Pons (tissue), 1 donor: ENCODE results near the gene CHRNB1.

Source experiments
- DNase-seq: peaks from one replicate; pipeline ENCODE4 v3.0.0-alpha.2; 2016; ENCODE audit warnings: low spot score

The CHRNB1 gene, protein sequence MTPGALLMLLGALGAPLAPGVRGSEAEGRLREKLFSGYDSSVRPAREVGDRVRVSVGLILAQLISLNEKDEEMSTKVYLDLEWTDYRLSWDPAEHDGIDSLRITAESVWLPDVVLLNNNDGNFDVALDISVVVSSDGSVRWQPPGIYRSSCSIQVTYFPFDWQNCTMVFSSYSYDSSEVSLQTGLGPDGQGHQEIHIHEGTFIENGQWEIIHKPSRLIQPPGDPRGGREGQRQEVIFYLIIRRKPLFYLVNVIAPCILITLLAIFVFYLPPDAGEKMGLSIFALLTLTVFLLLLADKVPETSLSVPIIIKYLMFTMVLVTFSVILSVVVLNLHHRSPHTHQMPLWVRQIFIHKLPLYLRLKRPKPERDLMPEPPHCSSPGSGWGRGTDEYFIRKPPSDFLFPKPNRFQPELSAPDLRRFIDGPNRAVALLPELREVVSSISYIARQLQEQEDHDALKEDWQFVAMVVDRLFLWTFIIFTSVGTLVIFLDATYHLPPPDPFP

DNA sequence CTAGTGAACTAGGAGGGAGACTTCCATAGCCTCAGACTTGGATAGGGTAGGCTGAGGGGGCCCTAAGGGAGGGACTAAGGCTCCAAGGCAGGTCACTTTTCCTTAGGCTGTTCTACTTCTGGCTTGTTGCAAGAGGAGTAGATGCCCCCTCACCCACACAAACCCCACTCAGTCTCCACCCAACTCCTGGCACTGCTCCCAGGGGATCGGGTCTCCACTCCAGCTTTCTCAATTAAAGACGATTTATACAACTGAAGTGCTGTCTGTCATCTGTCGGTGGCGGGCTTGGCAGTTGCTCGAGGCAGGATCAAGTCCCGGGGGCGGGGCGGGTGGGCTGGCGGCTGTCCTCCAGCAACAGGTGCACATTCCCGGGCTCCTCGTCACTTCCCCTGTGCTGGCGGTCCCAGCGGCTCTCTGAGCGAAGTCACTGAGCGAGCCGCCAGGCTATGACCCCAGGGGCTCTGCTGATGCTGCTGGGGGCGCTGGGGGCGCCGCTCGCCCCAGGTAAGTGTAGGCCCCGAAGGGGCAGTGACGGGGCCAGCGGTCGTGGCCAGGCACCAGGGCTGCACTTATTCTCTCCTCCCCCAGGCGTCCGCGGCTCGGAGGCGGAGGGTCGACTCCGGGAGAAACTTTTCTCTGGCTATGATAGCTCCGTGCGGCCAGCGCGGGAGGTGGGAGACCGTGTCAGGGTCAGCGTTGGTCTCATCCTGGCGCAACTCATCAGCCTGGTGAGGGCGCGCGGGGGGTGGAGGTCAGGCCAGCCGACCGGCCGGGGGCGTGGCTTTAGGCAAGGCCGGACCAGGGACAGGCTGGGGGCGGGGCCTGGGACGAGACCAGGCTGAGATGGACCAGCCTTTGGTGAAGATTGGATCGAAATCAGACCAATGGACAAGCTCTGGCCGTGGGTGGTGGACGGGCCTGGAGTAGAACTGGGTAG lies at the start of gene CHRNB1:
Gene CHRNB1, plus strand, starts transcription at position 380 of the 937 bp plus-strand sequence. Its CDS starts 67 bp downstream, at position 447.
- DNase-seq = peak; percentile 66

DNA sequence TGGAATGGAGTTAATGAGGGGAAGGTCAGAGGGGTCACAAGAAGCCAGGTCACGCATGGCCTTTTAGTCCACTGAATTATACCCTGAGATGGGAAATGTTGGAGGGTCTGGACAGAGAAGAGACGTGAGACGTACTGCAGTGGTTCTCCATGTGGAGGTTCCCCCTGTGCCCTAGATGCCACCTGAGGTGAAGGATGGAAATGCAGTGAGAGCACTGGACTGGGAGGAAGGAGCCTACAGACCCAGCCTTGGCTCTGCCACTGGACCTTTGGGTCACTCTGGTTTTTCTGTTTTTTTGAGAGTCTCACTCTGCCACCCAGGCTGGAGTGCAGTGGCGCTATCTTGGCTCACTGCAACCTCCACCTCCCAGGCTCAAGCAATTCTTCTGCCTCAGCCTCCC lies 48.7 kb upstream of the CHRNB1 start:
- DNase-seq = no peak

DNA sequence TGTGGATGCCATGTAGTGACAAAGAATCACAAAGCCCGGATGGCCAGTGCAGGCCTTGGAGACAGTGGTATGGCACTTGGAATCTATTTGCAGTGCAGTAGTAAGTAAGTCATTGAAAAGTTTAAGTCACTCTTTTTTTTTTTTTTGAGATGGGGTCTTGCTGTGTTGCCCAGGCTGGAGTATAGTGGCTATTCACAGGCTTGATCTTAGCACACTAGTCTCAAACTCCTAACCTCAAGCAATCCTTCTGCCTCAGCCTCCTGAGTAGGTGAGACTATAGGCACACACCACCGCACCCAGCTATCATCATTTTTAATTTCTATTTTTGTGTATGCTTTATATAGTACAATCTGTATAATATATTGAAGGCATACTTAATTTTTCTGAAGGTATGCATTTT lies 46.2 kb upstream of the CHRNB1 start:
- DNase-seq = no peak

DNA sequence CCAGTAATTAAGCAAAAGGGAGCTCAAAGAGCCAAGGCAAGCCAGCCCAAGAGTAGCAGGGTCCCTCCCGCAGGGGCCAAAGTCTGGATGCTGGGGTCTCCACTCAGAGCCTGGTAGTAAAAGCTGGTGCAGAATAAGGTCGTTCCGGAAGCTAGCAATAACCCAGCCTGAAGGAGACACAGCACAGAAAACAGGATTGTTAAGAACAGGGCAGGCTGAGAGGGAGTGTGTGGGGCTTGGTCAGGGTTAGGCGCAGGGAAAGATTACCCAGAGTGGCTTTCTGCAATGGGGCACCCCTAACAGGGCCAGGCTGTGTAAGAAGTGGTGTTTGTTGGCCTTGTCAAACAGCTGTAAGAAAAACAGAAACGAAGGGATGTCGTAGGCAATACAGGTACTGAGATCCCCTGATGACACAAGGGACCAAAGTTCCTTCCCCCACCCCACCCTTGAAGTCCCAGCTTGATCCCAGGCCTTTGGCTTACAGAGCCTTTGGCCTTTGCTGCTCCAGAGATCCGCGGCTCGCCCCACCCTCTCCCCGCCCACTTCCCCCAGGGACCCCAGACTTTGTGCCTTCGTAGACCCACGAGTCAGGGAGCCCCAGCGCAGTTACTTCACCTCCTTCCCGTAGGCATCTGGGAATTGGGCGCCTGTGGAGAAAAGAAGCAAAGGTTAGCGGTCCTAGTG lies 41.7 kb upstream of the CHRNB1 start:
- no peak for DNase-seq

DNA sequence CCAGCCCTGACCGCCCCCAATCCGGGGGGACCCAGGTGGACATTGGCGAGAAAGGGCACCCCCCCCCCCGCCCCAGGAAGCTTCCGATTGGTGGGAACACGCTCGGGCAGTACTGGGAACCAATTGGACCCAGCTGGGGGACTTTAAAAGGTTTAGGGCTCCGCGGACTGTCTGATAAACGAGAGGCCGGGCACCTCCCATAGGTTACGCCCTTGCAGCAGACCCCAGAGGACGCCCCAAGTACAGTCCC lies 41.2 kb upstream of the CHRNB1 start:
- DNase-seq = no peak

DNA sequence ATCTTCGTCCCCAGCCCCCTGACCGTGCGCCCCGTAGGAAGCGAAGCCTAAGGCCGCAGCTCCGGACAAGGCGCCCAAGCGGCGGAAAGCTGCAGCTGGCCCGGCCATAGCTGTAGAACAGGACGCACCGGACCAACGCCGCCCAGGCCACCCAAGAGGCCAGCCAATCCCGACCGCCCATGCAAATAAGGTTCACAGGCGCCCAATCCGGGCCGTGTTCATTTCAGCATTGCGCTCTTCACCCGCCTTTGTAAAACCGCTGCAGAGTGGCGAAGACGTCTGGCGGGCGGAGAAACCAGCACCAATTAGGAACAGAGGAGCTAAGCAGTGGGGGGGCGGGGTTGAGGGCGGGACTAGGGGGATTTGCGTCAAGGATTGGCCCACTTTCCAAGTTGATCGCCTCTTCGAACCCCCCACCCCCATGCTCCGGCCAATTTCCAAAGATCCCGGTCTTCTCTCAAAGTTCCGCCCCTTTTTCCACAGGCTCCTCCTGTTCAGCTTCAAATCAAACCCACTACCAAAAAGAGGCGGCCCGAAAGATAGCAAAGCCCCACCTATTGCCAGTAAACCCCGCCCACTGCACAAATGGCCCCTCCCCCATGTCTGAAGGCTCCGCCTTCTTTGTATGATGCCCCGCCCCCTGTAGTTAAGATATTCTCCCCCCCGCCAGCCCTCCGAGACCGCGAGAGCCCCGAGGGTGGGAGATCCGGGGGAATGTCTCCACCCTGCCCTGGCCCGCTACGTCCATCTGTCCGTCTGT lies 40.7 kb upstream of the CHRNB1 start, which contains the start of gene TMEM256:
Gene TMEM256, minus strand, starts transcription at position 121 of the 760 bp plus-strand sequence. Its CDS starts 13 bp downstream, at position 108.
- peak; percentile 100 for DNase-seq

DNA sequence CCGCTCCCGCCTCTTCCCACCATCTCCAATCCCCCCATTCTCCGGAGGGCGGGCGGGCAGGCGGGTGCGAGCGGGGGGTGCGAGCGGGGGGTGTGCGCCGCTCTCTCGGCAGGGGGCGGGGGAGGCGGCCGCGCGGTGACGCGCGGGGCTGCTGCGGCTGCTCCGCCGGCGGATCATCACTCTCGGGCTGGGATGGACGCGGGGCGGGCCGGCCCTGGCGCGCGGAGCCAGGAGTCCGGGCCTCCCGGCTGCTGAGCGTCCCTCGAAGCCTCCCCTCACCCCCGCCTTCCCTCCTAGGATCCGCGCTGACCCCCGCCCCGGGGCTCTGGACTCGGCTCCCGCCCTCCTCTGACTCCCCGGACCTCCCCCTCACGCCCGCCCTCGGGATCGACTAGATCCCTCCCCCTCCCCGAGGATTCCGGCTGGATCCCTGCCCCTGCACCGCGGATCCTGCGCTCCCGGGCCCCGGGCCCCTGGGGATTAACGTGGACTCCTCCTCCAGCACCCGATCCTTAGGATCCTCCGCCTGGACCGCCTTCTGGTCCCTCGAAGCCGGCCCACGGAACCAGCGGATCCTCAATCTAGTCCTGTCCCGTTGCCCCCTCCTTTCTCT lies 40.0 kb upstream of the CHRNB1 start:
- no peak for DNase-seq

DNA sequence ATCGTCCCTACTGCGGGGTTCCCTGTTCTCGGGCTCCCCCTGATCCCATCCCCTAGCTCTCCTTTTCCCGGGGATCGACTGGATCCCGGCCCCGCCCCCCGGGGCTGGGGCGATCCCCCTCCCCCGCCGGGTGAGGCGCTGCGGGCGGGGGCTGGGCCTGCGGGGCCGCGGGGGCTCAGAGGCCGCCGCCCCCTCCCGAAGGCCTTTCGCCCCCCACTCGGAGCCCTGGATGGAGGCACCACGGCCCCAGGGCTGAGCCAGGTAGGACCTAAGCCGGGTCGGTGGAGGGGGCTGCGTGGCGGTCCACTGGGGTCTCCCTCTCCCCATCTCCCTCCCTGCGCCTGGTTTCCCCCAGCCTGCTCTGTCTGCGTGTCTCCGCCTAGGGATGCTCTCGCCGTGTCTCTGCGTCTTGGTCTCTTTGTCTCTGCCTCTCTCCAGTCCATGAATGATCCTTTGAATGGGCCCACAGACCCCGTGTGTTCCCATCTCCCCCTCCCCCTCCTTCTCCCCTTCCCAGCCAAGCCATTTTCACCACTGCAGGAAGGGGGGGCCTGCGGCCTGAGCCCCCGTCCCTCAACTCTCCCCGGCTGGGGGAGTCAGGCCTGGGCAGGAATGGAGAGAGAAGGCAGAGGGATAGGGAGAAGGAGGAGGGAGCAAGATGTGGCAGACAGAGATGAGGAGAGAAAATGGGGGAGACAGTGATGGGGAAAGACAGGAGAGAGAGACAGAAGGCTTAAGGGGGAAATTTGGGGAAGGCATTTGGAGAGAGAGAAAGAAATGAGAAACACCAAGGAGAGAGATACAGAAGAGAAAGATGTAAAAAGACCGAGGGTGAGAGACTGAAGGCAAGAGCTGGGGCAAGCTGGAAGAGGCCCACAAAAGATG lies 39.3 kb upstream of the CHRNB1 start:
- DNase-seq = peak; percentile 57

DNA sequence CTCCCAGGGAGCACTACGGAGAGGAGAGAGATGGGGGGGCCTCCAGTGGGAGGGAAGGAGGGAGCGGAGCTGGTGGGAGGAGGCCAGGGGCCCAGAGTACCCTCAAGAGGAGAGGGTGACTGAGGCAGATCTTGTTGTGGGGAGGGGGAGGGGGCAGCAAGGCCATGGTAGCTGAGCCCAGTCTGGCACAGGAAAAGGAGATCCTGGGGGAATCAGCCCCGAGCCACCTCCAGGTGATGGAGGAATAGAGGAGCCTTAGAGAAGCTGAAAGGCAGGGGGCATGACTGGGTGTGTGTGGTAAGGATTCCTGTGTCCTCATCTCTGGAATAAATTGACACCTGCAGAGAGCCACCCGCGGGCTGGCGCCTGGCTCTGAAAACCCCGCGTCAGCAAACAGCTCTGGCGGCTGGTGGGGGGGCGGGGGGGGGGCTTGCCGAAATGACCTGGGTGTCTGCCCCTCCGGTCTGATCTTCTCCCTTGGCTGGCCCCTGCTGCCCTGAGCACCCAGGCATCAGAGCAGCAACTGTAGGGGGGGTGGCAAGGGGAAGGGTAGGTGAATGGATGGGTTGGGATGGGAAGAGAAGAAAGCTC lies 38.5 kb upstream of the CHRNB1 start:
- DNase-seq = no peak

DNA sequence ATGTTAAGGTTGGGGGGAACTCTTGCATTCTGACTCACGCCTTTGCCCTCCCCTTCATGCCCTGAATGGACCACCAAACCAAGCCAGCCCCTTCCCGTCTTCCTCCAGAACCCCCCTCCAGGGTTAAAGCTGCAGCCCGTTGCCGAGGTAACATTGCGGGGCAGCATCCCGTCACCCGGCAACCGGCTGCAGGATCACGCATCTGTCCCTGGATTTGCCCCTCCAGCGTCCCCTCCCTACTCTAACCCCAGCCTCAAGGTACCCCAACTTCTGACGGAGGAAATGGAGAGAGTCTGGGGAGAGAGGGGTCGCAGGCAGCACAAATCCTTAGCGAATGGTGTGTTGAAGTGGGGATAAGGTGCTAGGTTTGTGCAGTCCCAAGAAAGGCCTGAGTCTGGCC lies 37.8 kb upstream of the CHRNB1 start:
- no peak for DNase-seq

DNA sequence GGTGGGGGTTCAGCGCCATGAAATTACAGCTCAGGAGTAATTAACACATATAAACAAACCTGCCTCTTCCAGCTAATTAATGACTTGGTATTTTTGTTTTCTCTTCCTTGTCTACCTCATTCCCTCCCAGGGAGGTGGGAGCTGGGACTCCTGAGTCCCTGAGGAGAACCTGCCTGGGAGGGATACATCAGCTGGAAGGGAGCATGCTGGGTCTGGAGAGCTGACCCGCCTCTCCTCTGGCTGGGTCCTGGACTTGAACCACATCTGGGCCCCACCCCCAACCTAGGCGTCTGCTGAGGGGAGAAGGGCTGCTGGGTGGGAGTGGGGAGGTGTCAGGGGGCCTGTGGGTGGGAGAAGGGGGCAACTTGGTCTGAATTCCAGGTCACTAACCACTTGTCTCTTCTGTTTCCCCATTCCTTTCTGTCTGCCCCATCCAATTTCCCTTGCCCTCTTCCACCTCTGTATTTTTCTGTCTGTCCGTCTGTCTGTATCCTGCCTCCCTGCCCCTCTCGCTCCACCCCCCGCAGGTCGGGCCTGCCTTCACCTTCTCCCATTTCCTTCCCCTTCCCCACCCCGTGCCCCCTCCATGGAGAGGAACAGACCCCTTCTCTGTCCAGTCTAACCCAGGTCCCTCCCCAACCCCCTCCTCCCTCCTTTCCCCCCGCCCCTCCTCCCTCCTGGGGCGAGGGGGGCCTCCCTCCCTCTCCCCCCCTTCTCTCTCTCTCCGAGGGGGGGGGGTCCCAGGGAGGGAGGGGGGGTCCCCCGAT lies 37.2 kb upstream of the CHRNB1 start, which contains the start of gene NLGN2:
Gene NLGN2, plus strand, starts transcription at position 361 of the 767 bp plus-strand sequence. CDS start 411 bp downstream, outside the sequence.
- no peak for DNase-seq

DNA sequence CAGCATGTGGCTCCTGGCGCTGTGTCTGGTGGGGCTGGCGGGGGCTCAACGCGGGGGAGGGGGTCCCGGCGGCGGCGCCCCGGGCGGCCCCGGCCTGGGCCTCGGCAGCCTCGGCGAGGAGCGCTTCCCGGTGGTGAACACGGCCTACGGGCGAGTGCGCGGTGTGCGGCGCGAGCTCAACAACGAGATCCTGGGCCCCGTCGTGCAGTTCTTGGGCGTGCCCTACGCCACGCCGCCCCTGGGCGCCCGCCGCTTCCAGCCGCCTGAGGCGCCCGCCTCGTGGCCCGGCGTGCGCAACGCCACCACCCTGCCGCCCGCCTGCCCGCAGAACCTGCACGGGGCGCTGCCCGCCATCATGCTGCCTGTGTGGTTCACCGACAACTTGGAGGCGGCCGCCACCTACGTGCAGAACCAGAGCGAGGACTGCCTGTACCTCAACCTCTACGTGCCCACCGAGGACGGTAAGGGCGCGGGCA lies 36.6 kb upstream of the CHRNB1 start:
- no peak for DNase-seq

DNA sequence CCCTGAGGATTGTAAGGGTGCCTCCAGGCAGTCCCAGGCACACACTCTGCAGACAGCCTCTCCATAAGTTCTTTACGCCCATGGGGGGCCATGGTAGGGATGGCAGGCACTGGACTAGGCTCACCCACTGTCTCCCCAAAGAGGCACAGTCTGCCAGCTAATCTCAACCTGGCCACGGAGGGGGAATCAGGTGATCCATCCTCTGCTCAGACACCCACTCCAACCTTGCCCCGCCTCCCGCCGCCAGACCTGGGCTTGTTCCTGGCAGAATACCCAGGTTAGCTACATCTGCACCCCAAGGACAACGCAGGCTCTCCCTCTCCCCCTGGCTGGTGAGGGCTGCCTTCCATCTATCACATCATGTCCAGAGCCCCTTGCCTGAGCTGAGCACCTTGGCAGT lies 36.0 kb upstream of the CHRNB1 start:
- DNase-seq = no peak

DNA sequence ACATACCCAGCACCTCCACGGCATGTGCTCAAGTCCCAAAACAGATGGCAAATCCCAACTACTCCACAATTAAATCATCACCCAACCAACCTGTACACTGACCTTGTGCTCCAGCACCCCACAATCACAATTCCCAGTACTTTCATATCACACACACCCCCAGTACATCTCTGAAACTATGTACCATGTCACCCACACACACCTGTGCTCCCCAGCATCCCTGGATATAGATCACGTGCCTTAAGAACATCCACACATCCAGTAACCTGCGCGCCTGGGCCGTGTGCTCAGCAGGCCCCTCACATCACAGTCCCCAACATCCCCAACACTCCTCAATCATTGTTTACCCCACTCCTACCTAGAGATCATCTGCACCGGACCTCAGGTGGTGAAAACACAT lies 35.1 kb upstream of the CHRNB1 start:
- no peak for DNase-seq

DNA sequence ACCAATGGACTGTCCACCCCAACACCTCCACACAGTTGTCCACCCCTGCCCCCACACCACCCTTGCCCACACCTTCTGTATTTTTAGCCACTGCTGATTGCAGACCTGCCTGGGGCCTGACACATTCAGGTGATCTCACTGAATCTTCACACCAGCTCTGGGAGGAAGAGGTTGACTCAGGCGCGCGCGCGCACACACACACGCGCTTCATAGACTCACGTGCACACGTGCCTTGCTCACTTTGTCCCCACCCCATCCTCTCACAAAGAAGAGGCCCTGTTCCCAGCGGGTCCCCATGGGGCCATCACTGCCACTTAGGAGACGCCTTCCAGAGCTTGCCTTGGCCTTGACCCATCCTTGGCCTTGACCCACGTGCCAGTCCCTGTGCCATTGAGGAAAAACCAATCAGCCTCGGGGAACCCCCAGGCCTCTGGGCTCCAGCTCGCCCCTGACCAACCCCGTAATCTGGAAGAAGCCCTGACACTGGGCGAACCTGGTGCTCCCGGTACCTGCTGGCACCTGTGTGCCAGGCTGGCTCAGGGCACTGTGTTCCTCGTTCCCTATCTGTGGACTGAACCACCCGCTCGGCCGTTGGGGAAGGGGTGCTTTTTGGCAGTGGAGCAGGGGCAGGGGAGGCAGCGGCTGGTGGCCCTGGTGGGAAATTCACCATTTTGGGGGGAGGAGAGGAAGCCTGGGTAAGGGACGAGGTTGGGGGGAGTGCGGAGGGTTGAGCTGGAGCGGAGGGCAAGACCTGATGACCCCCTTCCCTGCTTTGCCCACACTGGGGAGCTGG lies 34.0 kb upstream of the CHRNB1 start:
- DNase-seq = no peak

DNA sequence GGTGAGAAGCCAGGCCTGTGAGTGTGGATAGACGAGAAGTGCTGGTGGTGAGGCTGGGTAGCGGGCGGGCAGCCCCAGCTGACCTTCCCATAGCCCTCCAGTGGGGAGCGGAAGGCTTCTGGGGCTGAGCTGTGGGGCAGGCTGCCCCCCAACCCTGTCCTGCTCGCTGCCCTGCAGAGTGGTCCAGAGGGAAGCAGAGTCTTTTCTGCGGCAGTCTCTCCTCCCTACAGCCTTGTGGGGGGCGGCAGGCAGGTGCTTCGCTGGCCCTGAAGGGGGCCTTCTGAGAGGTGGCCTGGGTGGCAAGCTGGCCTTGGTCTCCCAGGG lies 33.5 kb upstream of the CHRNB1 start:
- DNase-seq = no peak

DNA sequence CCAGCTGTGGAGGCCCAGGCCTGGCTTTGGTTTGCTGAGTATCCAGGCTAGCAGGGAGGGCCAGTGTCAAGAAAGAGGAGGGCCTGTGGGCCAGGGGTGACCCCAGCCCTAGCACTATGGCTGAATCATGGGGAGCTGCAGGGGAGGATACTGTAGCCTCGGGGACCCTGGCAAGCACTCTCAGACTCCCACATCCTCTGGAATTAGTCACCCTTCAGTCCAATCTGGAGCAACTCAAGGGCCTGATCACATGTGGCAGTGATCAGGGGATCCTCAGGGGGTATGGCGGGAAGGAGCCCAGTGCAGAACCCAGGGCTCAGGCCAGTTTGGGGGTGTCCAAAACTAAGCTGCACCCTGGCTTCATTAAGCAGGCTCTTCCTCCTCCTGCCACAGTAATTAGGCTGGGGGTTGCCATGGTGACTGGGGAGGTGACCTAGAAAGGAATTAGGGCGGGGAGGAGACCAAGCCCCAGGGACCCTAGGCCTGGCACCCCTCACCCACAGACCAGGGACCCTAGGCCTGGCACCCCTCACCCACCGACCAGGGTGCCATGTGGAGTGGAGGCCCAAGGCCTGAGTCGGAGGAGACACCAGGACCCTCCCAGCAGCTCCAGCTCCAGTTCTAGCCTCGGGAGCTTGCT lies 31.4 kb upstream of the CHRNB1 start:
- no peak for DNase-seq

DNA sequence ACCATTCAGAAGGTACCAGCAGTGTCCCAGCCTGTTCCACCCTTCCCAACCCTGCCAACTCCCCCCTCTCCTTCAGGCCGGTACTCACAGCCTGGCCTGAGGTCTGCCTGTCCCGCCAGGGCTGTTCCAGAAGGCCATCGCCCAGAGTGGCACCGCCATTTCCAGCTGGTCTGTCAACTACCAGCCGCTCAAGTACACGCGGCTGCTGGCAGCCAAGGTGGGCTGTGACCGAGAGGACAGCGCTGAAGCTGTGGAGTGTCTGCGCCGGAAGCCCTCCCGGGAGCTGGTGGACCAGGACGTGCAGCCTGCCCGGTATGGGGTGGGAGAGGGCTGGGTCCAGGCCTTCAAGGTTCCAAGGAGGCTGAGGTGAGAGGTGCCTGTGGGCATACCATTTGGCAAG lies 30.0 kb upstream of the CHRNB1 start:
- DNase-seq = no peak
